NB4 (cell line): Measurements from ENCODE around the gene UXS1.

Experiments
- CTCF ChIP-seq: IDR thresholded peaks from one replicate; pipeline ENCODE4 v1.5.1; 2012; ENCODE audit warnings: low read depth, low read length
- MAX ChIP-seq: IDR thresholded peaks from 2 replicates; pipeline ENCODE4 v1.6.1; 2011; ENCODE audit warnings: low read depth, low read length
- POLR2A ChIP-seq: IDR thresholded peaks from 2 replicates; pipeline ENCODE4 v1.6.1; 2011; ENCODE audit warnings: mild to moderate bottlenecking; ENCODE audit not compliant: insufficient read length; ENCODE audit errors: extremely low read depth

GRCh38 chr2:106159866-106160785, 34.0 kb downstream of the UXS1 start:
- TF ChIP-seq CTCF = no peak
- no peak for TF ChIP-seq POLR2A
- TF ChIP-seq MAX = no peak
